PC-9 (cell line): ENCODE measurements around the gene DENND6A. TPM values are rescaled to one million over a fixed set of nuclear protein-coding genes. Genes with fewer than 3 reads are reported as not detected.

ENCODE experiments used
- BruUV-seq: library from RNA; stranded (reverse); fragments of 400-500 nt; replicated peaks from 2 replicates; lab custom pipeline; 2021; lab: Mats Ljungman, UMichigan
- CTCF ChIA-PET: fragments of 300-600 bp; sonication (Branson Sonifier 250); formaldehyde crosslinking; loops from one replicate; lab custom pipeline; 2022; ENCODE audit warnings: antibody characterized with exemption; lab: Charles Lee
- POLR2A ChIA-PET: fragments of 300-600 bp; sonication (Branson Sonifier 250); formaldehyde crosslinking; loops from one replicate; lab custom pipeline; 2022; ENCODE audit warnings: antibody characterized with exemption; ENCODE audit not compliant: unreplicated experiment; lab: Charles Lee
- DNase-seq, 2 experiments: peaks; one replicate each; pipeline versions ENCODE4 v3.0.0 to v3.0.0-alpha.2; 2015 to 2022; ENCODE audit warnings: mixed read lengths in 1 of 2
- H2AFZ ChIP-seq: fragments of 200-600 bp; sonication (generic); 2 replicates; pipeline ENCODE4 v1.8.1; 2017; ENCODE audit warnings: antibody characterized with exemption
- H3F3A ChIP-seq: fragments of 200-600 bp; sonication (generic); 2 replicates; pipeline ENCODE4 v1.8.1; 2017; ENCODE audit warnings: antibody characterized with exemption, mild to moderate bottlenecking, low read depth; ENCODE audit not compliant: insufficient read depth
- H3K27ac ChIP-seq: fragments of 200-600 bp; sonication (generic); 2 replicates; pipeline ENCODE4 v1.6.1; 2016; ENCODE audit warnings: mixed run types
- H3K27me3 ChIP-seq: fragments of 200-600 bp; sonication (generic); 2 replicates; pipeline ENCODE4 v1.6.1; 2016; ENCODE audit warnings: low read depth, mixed run types; ENCODE audit not compliant: insufficient read depth
- H3K36me3 ChIP-seq: fragments of 200-600 bp; sonication (generic); 2 replicates; pipeline ENCODE4 v1.6.1; 2016; ENCODE audit warnings: low read depth, mixed run types
- H3K4me1 ChIP-seq: fragments of 200-600 bp; sonication (generic); replicated peaks from 2 replicates; pipeline ENCODE4 v1.6.1; 2016; ENCODE audit warnings: mixed run types; ENCODE audit not compliant: insufficient read depth
- H3K4me2 ChIP-seq: fragments of 200-600 bp; sonication (generic); 2 replicates; pipeline ENCODE4 v1.6.1; 2017; ENCODE audit warnings: mixed run types
- H3K4me3 ChIP-seq: fragments of 200-600 bp; sonication (generic); 2 replicates; pipeline ENCODE4 v1.6.1; 2016; ENCODE audit warnings: mixed run types
- H3K79me2 ChIP-seq: fragments of 200-600 bp; sonication (generic); 2 replicates; pipeline ENCODE4 v1.6.1; 2017; ENCODE audit warnings: low read depth, mixed run types
- H3K9me2 ChIP-seq: fragments of 200-600 bp; sonication (generic); 2 replicates; pipeline ENCODE4 v1.8.1; 2017; ENCODE audit warnings: mild to moderate bottlenecking; ENCODE audit not compliant: insufficient read depth
- H3K9me3 ChIP-seq: fragments of 200-600 bp; sonication (generic); 2 replicates; pipeline ENCODE4 v1.8.1; 2016; ENCODE audit warnings: low read depth; ENCODE audit not compliant: insufficient read depth
- H4K20me1 ChIP-seq: fragments of 200-600 bp; sonication (generic); 2 replicates; pipeline ENCODE4 v1.8.1; 2017; ENCODE audit not compliant: insufficient read depth
- CTCF ChIP-seq: fragments of 200-600 bp; sonication (generic); conservative IDR thresholded peaks from 2 replicates; pipeline ENCODE4 v1.6.1; 2017; ENCODE audit warnings: mixed run types, antibody characterized with exemption, mild to moderate bottlenecking, moderate library complexity
- EZH2 ChIP-seq: fragments of 200-600 bp; sonication (generic); IDR thresholded peaks from 2 replicates; pipeline ENCODE4 v1.8.0; 2017; ENCODE audit warnings: antibody characterized with exemption, low read depth
- intact Hi-C: fragments of 100-400 bp; cut with micrococcal nuclease; formaldehyde crosslinking; loops from one replicate; pipeline ENCODE4 v1.10.0; 2022; ENCODE audit not compliant: unreplicated experiment
- total RNA-seq: library from RNA; stranded (reverse); gene quantifications from 2 replicates; pipeline ENCODE4 v1.2.3, GENCODE V29; 2021

The DENND6A gene
- total RNA-seq, 1 experiment from 2014 or later, result 28.2 TPM

- no peaks in the 10 kb centered on the region for H3K36me3 ChIP-seq
- H3K79me2 ChIP-seq, result peaks cover 74% of the 10 kb centered on the region
- H3K4me2 ChIP-seq, result no peak overlapping the region
- peaks cover 24% of the 10 kb centered on the region for H3F3A ChIP-seq
- no peaks in the 10 kb centered on the region for H3K27me3 ChIP-seq
- BruUV-seq, result no TSS peak
- DNase-seq, result no peak
- H3K9me3 ChIP-seq, result no peaks in the 10 kb centered on the region
- H2AFZ ChIP-seq, result no peak overlapping the region
- ChIA-PET CTCF (interaction anchor here (0.6 kb wide), 2 partner anchors 16 to 66 kb away, joined by 3 to 4 read pairs; partner anchors contain the start of gene SLMAP), POLR2A (no interaction called here)
- no peaks in the 10 kb centered on the region; the same call in 1 of the 2 replicates for H4K20me1 ChIP-seq
- H3K9me2 ChIP-seq, result no peaks in the 10 kb centered on the region
- intact Hi-C loops, result no loop called here
- H3K27ac ChIP-seq, result no peak overlapping the region
- H3K4me1 ChIP-seq, result peaks cover 19% of the 10 kb centered on the region
- TF ChIP-seq CTCF (no peak), EZH2 (no peak)
- no peak overlapping the region for H3K4me3 ChIP-seq
Observed at GRCh38 chr3:57689367-57690053, 3.4 kb downstream of the DENND6A start.

DNA sequence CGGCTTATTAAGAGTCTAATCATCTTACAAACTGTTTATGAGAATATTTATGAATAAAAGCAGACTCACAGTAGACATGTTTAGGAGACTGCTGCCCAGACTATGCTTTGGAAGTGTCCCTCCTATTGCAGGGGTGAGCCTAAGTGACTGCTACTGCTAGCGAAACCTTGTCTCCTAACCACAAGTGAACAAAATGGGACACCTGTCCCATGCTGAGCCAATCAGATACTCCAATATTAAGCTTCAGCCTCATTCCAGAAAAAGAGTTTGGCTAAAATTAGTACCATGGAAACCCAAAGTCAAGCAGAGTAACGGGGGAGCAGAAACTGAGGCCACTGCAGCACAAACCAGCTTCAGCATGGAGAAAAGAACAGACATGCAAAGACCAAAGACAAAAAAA, 4.6 kb downstream of the DENND6A start:
- ChIA-PET POLR2A (interaction anchor here (0.6 kb wide), 1 partner anchor 38 kb away, joined by 9 read pairs; no protein-coding TSS in a partner anchor), CTCF (no interaction called here)
- no peaks in the 10 kb centered on the region for H3K9me3 ChIP-seq
- no peak overlapping the region for H2AFZ ChIP-seq
- no peaks in the 10 kb centered on the region for H3K27me3 ChIP-seq
- H3K4me3 ChIP-seq, result no peak overlapping the region
- H3K79me2 ChIP-seq, result peaks cover 82% of the 10 kb centered on the region
- TF ChIP-seq CTCF, result no peak
- TF ChIP-seq EZH2, result no peak
- H3K4me2 ChIP-seq, result no peak overlapping the region
- H3K27ac ChIP-seq, result no peak overlapping the region
- peaks cover 12% of the 10 kb centered on the region for H3F3A ChIP-seq
- no peaks in the 10 kb centered on the region for H3K9me2 ChIP-seq
- H4K20me1 ChIP-seq, result no peaks in the 10 kb centered on the region; the same call in 1 of the 2 replicates
- intact Hi-C loops, result no loop called here
- DNase-seq, result no peak
- no TSS peak for BruUV-seq
- H3K36me3 ChIP-seq, result no peaks in the 10 kb centered on the region
- H3K4me1 ChIP-seq, result peaks cover 10% of the 10 kb centered on the region; the same call in 1 of the 2 replicates

GRCh38 chr3:57683286-57683685, 9.6 kb downstream of the DENND6A start:
- ChIA-PET POLR2A (no interaction called here), CTCF (no interaction called here)
- H3K79me2 ChIP-seq, result peaks cover 74% of the 10 kb centered on the region
- no peak overlapping the region for H3K4me2 ChIP-seq
- no peak overlapping the region for H3K4me3 ChIP-seq
- no peak overlapping the region for H3K27ac ChIP-seq
- H3K9me2 ChIP-seq, result no peaks in the 10 kb centered on the region
- H3K27me3 ChIP-seq, result no peaks in the 10 kb centered on the region
- no peaks in the 10 kb centered on the region for H3K9me3 ChIP-seq
- no peaks in the 10 kb centered on the region for H3K4me1 ChIP-seq
- no peaks in the 10 kb centered on the region for H3F3A ChIP-seq
- H2AFZ ChIP-seq, result no peak overlapping the region
- BruUV-seq, result no TSS peak
- H4K20me1 ChIP-seq, result no peaks in the 10 kb centered on the region
- peaks cover 6% of the 10 kb centered on the region for H3K36me3 ChIP-seq
- DNase-seq, result no peak
- intact Hi-C loops, result no loop called here
- no peak for TF ChIP-seq EZH2
- no peak for TF ChIP-seq CTCF
